Mesenchymal stem cell (in vitro differentiated cells and primary cell): ENCODE measurements around the gene TET1.

Experiments
- DNase-seq: peaks from one replicate; pipeline ENCODE4 v3.0.0-alpha.2; 2013
- H2AFZ ChIP-seq: one replicate; pipeline ENCODE4 v1.6.1; 2013; ENCODE audit warnings: low read depth, mild to moderate bottlenecking, control low read depth, inconsistent platforms, low read length, moderate library complexity
- H2AK5ac ChIP-seq: 2 replicates; pipeline ENCODE4 v1.6.1; 2013; ENCODE audit warnings: low read length, moderate library complexity, mild to moderate bottlenecking, inconsistent platforms; ENCODE audit not compliant: severe bottlenecking
- H2BK120ac ChIP-seq: one replicate; pipeline ENCODE4 v1.6.1; 2013; ENCODE audit warnings: low read depth, mild to moderate bottlenecking, inconsistent platforms, low read length, moderate library complexity
- H2BK12ac ChIP-seq, 2 experiments: one replicate each; pipeline ENCODE4 v1.6.1; 2013; ENCODE audit warnings: inconsistent platforms in 2 of 2, low read length in 2 of 2, mild to moderate bottlenecking in 2 of 2, moderate library complexity in 2 of 2, control low read depth in 1 of 2
- H2BK15ac ChIP-seq: one replicate; pipeline ENCODE4 v1.6.1; 2013; ENCODE audit warnings: mild to moderate bottlenecking, low read depth, inconsistent platforms; ENCODE audit not compliant: poor library complexity, severe bottlenecking
- H2BK5ac ChIP-seq: 2 replicates; pipeline ENCODE4 v1.6.1; 2013; ENCODE audit warnings: low read depth, mild to moderate bottlenecking, low read length, control low read depth, inconsistent platforms; ENCODE audit not compliant: poor library complexity, severe bottlenecking
- H3K14ac ChIP-seq, 2 experiments: one replicate each; pipeline ENCODE4 v1.6.1; 2013; ENCODE audit warnings: inconsistent platforms in 2 of 2, low read length in 2 of 2, control low read depth in 1 of 2, mild to moderate bottlenecking in 1 of 2, moderate library complexity in 1 of 2
- H3K18ac ChIP-seq, 2 experiments: one replicate each; pipeline ENCODE4 v1.6.1; 2013; ENCODE audit warnings: inconsistent platforms in 2 of 2, low read length in 2 of 2, control low read depth in 1 of 2, low read depth in 1 of 2, mild to moderate bottlenecking in 1 of 2
- H3K23ac ChIP-seq, 2 experiments: one replicate each; pipeline ENCODE4 v1.6.1; 2013; ENCODE audit warnings: inconsistent platforms in 2 of 2, low read length in 2 of 2, mild to moderate bottlenecking in 2 of 2, moderate library complexity in 2 of 2, control low read depth in 1 of 2
- H3K27ac ChIP-seq: 2 replicates; pipeline ENCODE4 v1.5.1; 2013; ENCODE audit warnings: mild to moderate bottlenecking, moderate library complexity, low read length, control low read depth, inconsistent platforms; ENCODE audit not compliant: poor library complexity, severe bottlenecking
- H3K27me3 ChIP-seq, 2 experiments: 2 replicates each; pipeline versions ENCODE4 v1.6.1 to v1.7.0; 2013; ENCODE audit warnings: low read length in 2 of 2, mild to moderate bottlenecking in 2 of 2, moderate library complexity in 2 of 2, control low read depth in 1 of 2, inconsistent platforms in 1 of 2; ENCODE audit not compliant: control insufficient read depth in 1 of 2, insufficient read depth in 1 of 2
- H3K36me3 ChIP-seq, 2 experiments: 2 replicates each; pipeline versions ENCODE4 v1.6.1 to v1.7.0; 2013; ENCODE audit warnings: low read length in 2 of 2, control low read depth in 1 of 2, inconsistent platforms in 1 of 2, low read depth in 1 of 2, mild to moderate bottlenecking in 1 of 2; ENCODE audit not compliant: insufficient read depth in 2 of 2, control insufficient read depth in 1 of 2
- H3K4ac ChIP-seq, 2 experiments: one replicate each; pipeline ENCODE4 v1.6.1; 2013; ENCODE audit warnings: inconsistent platforms in 2 of 2, low read length in 2 of 2, mild to moderate bottlenecking in 2 of 2, moderate library complexity in 2 of 2, control low read depth in 1 of 2, low read depth in 1 of 2
- H3K4me1 ChIP-seq: 2 replicates; pipeline ENCODE4 v1.6.1; 2013; ENCODE audit warnings: low read depth, low read length, control low read depth; ENCODE audit not compliant: control insufficient read depth, insufficient read depth
- H3K4me2 ChIP-seq: 2 replicates; pipeline ENCODE4 v1.6.1; 2013; ENCODE audit warnings: low read length, mild to moderate bottlenecking, inconsistent platforms; ENCODE audit not compliant: poor library complexity, severe bottlenecking
- H3K4me3 ChIP-seq, 2 experiments: 2 replicates each; pipeline versions ENCODE4 v1.5.1 to v1.7.0; 2013; ENCODE audit warnings: low read length in 2 of 2, mild to moderate bottlenecking in 2 of 2, control low read depth in 1 of 2, low read depth in 1 of 2; ENCODE audit not compliant: insufficient read depth in 1 of 2
- H3K79me1 ChIP-seq: replicated peaks from 2 replicates; pipeline ENCODE4 v1.6.1; 2013; ENCODE audit warnings: mild to moderate bottlenecking, control low read depth, low read length, inconsistent platforms; ENCODE audit not compliant: poor library complexity, severe bottlenecking
- H3K9ac ChIP-seq: 2 replicates; pipeline ENCODE4 v1.7.0; 2013; ENCODE audit warnings: mild to moderate bottlenecking, low read length, moderate library complexity
- H3K9me3 ChIP-seq: 2 replicates; pipeline ENCODE4 v1.7.0; 2013; ENCODE audit warnings: mild to moderate bottlenecking, low read length; ENCODE audit not compliant: control insufficient read depth
- H4K8ac ChIP-seq: one replicate; pipeline ENCODE4 v1.6.1; 2013; ENCODE audit warnings: inconsistent platforms, mild to moderate bottlenecking, low read length, moderate library complexity
- H4K91ac ChIP-seq: one replicate; pipeline ENCODE4 v1.6.1; 2013; ENCODE audit warnings: mild to moderate bottlenecking, low read length, inconsistent platforms
- WGBS: methylation state at CpG from one replicate; pipeline ENCODE4 v1.1.7; 2013; ENCODE audit warnings: mixed read lengths; 5-methylcytosine and 5-hydroxymethylcytosine counted together

The TET1 gene

DNA sequence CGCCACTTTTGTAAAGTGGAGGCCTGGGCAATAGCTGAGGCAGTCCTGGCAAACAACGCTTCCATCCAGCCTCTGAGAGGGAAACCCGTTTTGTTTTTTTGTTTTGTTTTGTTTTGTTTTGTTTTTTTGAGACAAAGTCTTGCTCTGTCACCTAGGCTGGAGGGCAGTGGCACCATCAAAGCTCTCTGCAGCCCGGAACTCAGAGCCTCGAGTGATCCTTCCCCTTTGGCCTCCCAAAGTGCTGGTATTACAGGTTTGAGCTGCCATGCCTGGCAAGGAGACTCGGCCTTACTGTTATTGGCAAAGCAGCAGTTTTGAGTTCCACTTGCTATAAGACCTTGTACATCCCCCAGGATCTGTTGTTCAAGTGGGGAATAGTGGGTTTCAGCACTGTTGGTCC lies 22.3 kb upstream of the TET1 start:
- H2BK120ac ChIP-seq = no peak overlapping the region
- H3K36me3 ChIP-seq = no peaks in the 10 kb centered on the region
- H2AFZ ChIP-seq = no peak overlapping the region
- no peak overlapping the region for H2BK15ac ChIP-seq
- H2BK12ac ChIP-seq = no peak overlapping the region
- no peak overlapping the region for H2AK5ac ChIP-seq
- H3K18ac ChIP-seq = peak overlapping the region in 1 of 2 experiments; percentile 11
- H3K9me3 ChIP-seq = no peaks in the 10 kb centered on the region
- H3K9ac ChIP-seq = no peak overlapping the region
- no peak overlapping the region for H3K14ac ChIP-seq
- H3K23ac ChIP-seq = no peak overlapping the region
- H3K79me1 ChIP-seq = no peaks in the 10 kb centered on the region
- no peaks in the 10 kb centered on the region for H3K27me3 ChIP-seq
- H4K8ac ChIP-seq = no peak overlapping the region
- H3K27ac ChIP-seq = no peak overlapping the region
- H3K4ac ChIP-seq = no peak overlapping the region
- no peak overlapping the region for H4K91ac ChIP-seq
- H2BK5ac ChIP-seq = no peak overlapping the region
- no peak for DNase-seq
- H3K4me2 ChIP-seq = no peak overlapping the region
- no peak overlapping the region for H3K4me3 ChIP-seq
- H3K4me1 ChIP-seq = peaks cover 1% of the 10 kb centered on the region
- WGBS = 88% methylated on average over 6 of the region's 6 CpGs

DNA sequence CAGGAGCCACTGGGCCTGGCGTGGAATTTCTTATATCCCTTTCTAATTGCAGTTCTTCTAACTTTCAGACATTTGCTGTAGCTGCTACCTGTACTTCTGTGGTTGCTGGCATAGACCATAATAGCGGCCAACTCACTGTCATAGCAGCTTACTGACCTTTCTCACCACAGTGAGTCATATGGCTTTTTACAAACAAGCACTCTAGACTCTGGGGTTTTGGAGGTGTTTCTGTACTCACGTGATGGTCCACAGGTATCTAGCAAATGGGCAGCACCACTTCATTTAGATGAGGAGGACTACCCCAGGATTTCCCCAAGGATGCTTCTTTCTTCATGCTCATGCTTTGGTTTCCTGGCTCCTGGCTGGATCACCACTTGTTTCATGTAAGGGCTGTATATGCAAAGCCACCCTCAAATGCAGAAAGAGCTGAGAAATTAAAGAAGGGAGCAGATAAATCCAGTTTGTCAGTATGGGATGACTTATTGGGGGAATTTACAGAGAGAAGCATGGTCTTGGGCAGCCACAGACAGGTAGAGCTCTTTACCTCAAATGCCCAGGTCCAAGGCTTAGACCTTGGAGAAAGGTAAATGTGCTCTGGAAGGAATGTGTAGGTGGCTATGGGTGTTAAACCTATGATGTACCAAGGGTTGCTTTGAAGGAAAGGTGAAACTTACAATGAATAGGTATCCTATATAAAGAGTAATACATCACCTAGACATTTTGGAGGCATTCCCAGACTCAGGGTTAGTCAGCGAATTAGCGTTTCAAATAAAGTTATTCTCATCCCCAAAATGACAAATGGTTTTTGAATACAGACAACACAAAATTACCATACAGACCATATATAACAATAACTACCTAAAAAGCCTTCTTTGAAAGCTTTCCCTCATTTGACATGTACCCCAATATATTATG lies 16.9 kb upstream of the TET1 start:
- Histone ChIP-seq H3K4me2 (no peak overlapping the region), H2BK5ac (no peak overlapping the region), H2AFZ (no peak overlapping the region), H3K9me3 (no peaks in the 10 kb centered on the region), H3K4me3 (no peak overlapping the region), H2BK15ac (no peak overlapping the region), H3K27ac (no peak overlapping the region), H3K27me3 (no peaks in the 10 kb centered on the region), H4K8ac (no peak overlapping the region), H3K18ac (no peak overlapping the region), H3K14ac (no peak overlapping the region), H3K36me3 (no peaks in the 10 kb centered on the region), H2BK12ac (no peak overlapping the region), H3K4me1 (peaks cover 1% of the 10 kb centered on the region), H2AK5ac (no peak overlapping the region), H3K9ac (no peak overlapping the region), H3K79me1 (no peaks in the 10 kb centered on the region), H3K23ac (no peak overlapping the region), H4K91ac (no peak overlapping the region), H3K4ac (no peak overlapping the region), H2BK120ac (no peak overlapping the region)
- WGBS = 79% methylated on average over 5 of the region's 5 CpGs
- peak; percentile 60 for DNase-seq

DNA sequence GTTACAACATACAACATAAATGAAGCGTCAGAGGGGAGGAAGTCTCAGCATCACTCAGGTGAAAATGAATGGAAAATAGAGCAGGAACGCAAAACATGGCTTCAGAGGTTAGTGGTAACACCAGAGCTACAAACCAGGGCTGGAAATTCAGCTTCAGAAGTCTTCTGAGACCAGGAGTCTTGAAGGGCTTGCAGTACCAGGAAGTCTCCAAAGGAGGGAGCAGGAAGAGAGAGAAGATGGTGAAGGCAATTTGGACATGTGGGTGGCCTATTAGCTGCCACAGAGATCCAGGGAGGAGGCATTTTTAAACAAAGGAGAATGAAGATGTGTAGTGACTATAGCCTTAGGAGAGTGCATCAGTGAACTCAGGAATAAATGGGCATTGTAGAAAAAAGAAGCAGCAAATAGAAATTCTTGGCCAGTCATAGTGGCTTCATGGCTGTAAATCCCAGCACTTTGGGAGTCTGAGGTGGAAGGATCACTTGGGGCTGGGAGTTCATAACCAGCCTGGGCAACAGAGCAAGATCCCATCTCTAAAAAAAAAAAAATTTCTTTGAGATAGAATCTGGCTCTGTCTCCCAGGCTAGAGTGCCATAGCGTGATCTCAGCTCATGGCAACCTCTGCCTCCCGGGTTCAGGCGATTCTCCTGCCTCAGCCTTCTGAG lies 9.3 kb upstream of the TET1 start:
- WGBS = 80% methylated on average over 5 of the region's 5 CpGs
- Histone ChIP-seq H3K9ac (no peak overlapping the region), H2BK15ac (no peak overlapping the region), H3K4me1 (peaks cover 1% of the 10 kb centered on the region), H2BK5ac (no peak overlapping the region), H4K8ac (peak overlapping the region; percentile 61), H2BK12ac (no peak overlapping the region), H2AFZ (no peak overlapping the region), H4K91ac (no peak overlapping the region), H2BK120ac (no peak overlapping the region), H3K4me2 (no peak overlapping the region), H3K4me3 (no peak overlapping the region), H3K23ac (no peak overlapping the region), H3K36me3 (no peaks in the 10 kb centered on the region), H2AK5ac (no peak overlapping the region), H3K27me3 (no peaks in the 10 kb centered on the region), H3K9me3 (no peaks in the 10 kb centered on the region), H3K4ac (no peak overlapping the region), H3K14ac (no peak overlapping the region), H3K18ac (no peak overlapping the region), H3K27ac (no peak overlapping the region), H3K79me1 (no peaks in the 10 kb centered on the region)
- peak; percentile 86 for DNase-seq

DNA sequence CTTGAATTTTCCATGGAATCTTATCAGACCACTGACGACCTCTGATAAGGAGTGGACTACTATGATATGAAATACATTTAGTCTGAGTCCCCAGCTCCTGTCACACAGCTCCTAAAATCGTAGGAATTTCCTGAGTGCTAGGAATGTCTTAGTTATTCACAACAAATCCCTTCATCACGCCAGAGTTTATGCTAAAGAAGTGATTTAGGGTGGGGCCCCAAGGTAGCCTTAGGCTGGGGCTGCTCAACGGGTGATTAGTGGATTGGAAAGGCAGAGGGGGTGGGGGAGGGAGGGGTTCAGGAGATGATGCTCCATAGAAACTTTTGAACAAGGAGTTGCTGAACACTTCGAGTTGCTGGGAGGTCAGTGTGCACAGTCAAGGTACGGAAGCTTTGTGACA lies 7.0 kb upstream of the TET1 start:
- Histone ChIP-seq H3K27ac (no peak overlapping the region), H2BK5ac (no peak overlapping the region), H3K9ac (no peak overlapping the region), H3K4ac (no peak overlapping the region), H3K4me2 (no peak overlapping the region), H2BK12ac (no peak overlapping the region), H3K79me1 (no peaks in the 10 kb centered on the region), H4K91ac (no peak overlapping the region), H3K4me3 (no peak overlapping the region), H2AFZ (no peak overlapping the region), H4K8ac (no peak overlapping the region), H3K14ac (no peak overlapping the region), H3K23ac (no peak overlapping the region), H3K18ac (no peak overlapping the region), H2BK120ac (no peak overlapping the region), H3K4me1 (peaks cover 1% of the 10 kb centered on the region), H3K27me3 (no peaks in the 10 kb centered on the region), H3K36me3 (no peaks in the 10 kb centered on the region), H2BK15ac (no peak overlapping the region), H3K9me3 (no peaks in the 10 kb centered on the region), H2AK5ac (no peak overlapping the region)
- WGBS = 22% methylated on average over 2 of the region's 6 CpGs
- no peak for DNase-seq
